GM12874 (cell line): ENCODE results near the gene SEPTIN3.

ENCODE experiments used
- CTCF ChIP-seq: IDR thresholded peaks from 2 replicates; pipeline ENCODE4 v1.5.1; 2011; ENCODE audit warnings: low read depth, mild to moderate bottlenecking, control low read depth, low read length, moderate library complexity; ENCODE audit not compliant: insufficient read depth

SEPTIN3 gene

DNA sequence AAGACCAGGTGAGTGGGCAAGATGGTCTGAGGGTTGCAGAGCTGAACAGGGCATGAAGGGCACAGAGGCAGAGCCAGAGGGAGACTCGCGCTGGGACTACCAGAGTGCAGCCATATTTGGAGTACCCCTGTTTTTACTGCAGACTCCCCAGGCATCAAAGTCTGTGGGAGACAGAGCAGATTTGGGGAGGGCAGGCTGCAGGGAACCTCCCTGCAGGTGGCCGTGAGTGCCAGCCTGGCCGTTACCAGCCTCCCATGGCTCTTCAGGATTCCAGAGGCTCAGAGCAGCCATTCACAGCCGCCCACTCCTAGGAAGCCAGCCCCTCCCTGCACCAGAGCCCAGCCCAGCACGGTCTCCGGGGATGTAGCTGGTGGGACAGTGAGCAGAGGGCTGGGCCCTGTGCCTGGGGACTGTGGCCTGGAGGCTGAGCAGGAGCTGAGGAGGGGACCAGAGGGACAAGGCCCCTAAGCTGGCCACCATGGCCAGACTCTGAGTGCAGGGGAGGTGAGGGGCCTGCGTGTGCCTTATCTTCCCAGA lies at the start of gene SEPTIN3:
SEPTIN3 (plus strand) TSS at position 334 of the 537 bp plus-strand sequence. CDS start 2,050 bp downstream, outside the sequence.
- TF ChIP-seq CTCF: no peak

DNA sequence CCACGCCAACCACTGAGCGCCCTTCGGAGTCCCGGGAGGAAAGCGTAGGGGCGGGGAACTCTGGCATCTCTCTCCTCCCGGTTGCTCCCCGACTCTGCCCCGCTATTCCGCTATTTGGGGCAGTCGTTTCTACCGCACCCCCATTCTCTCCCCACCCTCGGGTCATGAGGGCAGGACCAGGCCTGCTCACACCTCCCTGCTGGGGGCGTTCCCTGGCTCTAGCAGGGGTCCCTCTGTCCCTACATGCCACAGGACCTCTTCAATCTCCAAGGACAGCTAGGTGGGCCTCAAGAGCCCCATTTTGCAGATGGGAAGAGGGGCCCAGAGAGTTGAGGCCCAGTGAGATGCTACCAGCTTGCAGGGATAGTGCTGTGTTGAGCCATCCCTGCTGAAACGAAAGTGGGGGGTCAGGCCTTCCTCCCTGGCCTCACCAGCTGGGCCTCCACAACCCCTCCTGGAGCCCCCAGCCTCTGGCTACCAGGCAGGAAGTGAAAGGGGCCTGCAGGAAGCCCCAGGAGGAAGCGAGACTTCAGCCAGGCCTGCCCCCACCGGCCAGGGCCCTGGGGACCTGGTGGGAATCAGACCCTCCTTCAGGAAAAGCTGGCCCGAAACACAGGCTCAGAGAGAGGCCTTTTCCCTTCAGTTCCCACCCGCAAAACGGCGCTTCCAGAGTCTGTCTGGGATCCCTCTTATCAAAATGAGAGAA lies 48.8 kb upstream of the SEPTIN3 start:
- no peak for TF ChIP-seq CTCF

DNA sequence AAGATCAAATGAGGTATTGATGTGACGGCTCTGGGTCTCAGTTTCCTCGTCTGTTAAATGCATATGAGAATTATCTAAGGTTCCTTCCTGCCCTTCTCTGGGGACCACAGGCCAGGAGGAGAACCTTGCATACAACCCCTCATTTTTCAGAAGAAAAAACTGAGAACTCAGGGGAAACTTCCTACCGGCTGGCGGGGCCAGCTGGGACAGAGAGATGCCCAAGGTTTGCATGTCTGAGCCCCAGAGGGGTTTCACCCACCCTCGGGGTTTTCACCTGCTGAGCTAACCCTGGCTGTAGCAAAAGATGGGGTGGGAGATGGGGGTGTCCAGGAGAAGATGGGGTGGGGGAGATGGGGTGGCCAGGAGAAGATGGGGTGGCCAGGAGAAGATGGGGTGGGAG lies 46.9 kb upstream of the SEPTIN3 start:
- no peak for TF ChIP-seq CTCF

- no peak for TF ChIP-seq CTCF
These were observed 46.2 kb upstream of the SEPTIN3 start for GRCh38 chr22:41922940-41923594.

DNA sequence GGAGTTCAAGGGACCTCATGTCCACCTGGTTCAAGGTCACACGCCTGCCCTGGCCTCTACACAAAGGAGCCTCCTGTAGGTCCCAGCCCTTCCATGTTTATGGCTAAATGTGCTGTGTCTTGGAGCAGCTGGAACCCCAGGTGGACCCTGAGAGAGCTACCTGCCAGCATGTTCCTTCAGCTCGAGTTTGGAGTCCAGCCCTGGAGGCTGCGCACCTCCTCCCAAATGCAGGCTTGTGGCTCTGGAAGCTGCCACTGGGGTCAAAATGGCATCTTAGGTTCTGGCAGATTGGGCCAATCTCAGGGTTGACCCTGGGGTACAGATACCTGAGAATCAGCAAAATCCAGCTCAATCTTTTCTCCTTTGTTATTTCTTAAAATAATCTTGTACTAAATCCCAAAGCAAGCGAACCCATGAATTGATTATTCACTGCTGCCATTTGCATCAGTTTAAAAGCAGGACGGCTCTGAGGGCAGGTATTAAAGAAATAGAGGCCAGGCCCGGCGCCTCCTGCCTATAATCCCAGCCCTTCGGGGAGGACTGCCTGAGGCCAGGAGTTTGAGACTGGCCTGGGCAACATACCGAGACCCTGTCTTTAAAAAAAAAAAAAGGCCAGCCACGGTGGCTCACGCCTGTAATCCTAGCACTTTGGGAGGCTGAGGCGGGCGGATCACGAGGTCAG lies 45.5 kb upstream of the SEPTIN3 start:
- no peak for TF ChIP-seq CTCF

DNA sequence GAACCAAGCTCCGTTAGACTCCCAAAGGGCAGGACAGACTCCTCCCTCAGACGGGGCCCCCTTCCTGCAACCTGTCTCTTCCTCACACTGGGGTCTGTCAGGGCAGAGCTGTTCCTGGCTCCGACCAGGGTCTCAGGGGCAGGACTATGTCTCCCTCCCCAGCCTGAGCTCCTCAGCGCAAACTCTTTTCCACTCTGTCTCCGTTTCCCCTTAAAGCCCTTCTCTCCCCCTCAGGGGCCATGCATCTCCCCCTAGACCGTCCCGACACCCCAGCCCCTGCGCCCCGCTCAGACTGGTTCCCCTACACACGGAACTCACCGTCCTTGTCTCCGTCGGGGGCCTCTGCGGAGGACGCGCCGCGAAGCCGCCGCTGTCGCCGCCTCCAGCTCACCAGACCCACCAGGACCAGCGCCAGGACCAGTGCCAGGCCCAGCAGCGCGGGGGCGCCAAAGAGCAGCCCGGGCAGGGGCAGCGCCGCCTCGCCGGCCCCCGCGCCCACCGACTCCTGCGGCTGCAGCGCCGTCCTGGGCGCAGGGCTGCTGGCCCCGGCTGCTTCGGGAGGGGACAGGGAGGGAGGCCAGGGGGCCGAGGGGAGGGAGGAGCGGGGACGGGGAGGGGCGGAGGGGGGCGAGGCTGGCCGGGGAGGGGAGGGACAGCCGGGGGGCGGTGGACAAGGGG lies 43.3 kb upstream of the SEPTIN3 start:
- peak; percentile 92 for TF ChIP-seq CTCF

DNA sequence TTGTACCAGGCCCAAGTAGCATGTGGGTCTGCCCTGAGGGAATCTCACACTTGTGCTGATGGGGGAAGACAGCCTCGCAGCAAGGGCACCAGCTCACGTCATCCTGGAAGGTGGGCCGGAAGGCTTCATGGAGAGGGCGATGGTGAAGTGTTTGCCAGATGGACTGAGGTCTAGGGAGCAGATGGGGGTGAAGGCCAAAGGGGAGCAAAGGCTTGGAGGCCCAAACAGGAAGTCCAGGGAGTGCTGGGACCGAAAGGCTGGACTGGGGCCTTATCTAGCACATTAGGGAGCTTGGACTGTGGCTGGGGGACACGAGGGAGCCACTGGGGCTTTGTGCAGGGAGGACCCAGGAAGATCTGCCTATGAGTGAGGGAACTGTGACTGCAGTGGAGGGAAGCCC lies 41.4 kb upstream of the SEPTIN3 start:
- no peak for TF ChIP-seq CTCF
